ENCODE data around the gene ABHD12B. TPM values are rescaled to one million over a fixed set of nuclear protein-coding genes. Genes with fewer than 3 reads are reported as not detected.

ABHD12B gene
- total and polyA plus RNA-seq, 2 donors (not counting 3 experiments of a cell fraction or from before 2014, with no cell fraction given), result not detected

GRCh38 chr14:50904719-50905118 is 32.9 kb downstream of the ABHD12B start:
- no peaks in the 10 kb centered on the region for H3K79me2 ChIP-seq (ENCODE audit: control insufficient read depth, insufficient read depth, low read length)
- POLR2A ChIA-PET, result no interaction called here
- CTCF ChIA-PET, result no interaction called here
- no TSS peak for BruUV-seq (replicated peaks)
- H2AFZ ChIP-seq (ENCODE audit: low read depth, low read length), result no peak overlapping the region
- TF ChIP-seq MYC (IDR thresholded peaks at IDR 0.05; ENCODE audit: low read depth, low read length) (no peak), JUN (IDR thresholded peaks at IDR 0.05; ENCODE audit: borderline replicate concordance, insufficient read depth, insufficient read length, low read depth) (no peak), POLR2A (IDR thresholded peaks at IDR 0.05; ENCODE audit: low read depth, low read length) (no peak), MAX (IDR thresholded peaks at IDR 0.05; ENCODE audit: insufficient read depth, insufficient read length) (no peak), POLR2AphosphoS5 (IDR thresholded peaks at IDR 0.05; ENCODE audit: insufficient read depth, low read depth, low read length) (no peak), GATA2 (IDR thresholded peaks at IDR 0.05; ENCODE audit: insufficient read depth, insufficient read length, low read depth, low read length) (no peak), CTCF (IDR thresholded peaks at IDR 0.05; ENCODE audit: extremely low read depth in 1 of 2, insufficient read depth in 1 of 2, low read depth in 1 of 2, low read length in 2 of 2) (no peak), FOS (IDR thresholded peaks at IDR 0.05; ENCODE audit: borderline replicate concordance, insufficient read depth, low read length) (no peak), EZH2 (IDR thresholded peaks at IDR 0.05; ENCODE audit: borderline replicate concordance, low read depth, low read length, severe bottlenecking) (no peak)
- dilution Hi-C loops (cut with MboI; ENCODE audit: extremely low pct_ligation_motif_present, low sequenced_read_pairs) (no loop called here), intact Hi-C loops (cut with micrococcal nuclease) (no loop called here)
- H4K20me1 ChIP-seq (replicated peaks; ENCODE audit: control insufficient read depth, extremely low read depth, insufficient read depth, low read length), result no peaks in the 10 kb centered on the region
- H3K27ac ChIP-seq (ENCODE audit: insufficient read depth, low read depth, low read length), result no peak overlapping the region
- no peak overlapping the region for H3K9ac ChIP-seq (replicated peaks; ENCODE audit: extremely low read depth, insufficient read depth, low read length)
- DNase-seq (ENCODE audit: low read depth, low spot score) (no peak), FAIRE-seq (no peak)
- H3K9me3 ChIP-seq (replicated peaks; ENCODE audit: control insufficient read depth, insufficient read depth, low read length), result no peaks in the 10 kb centered on the region
- H3K4me2 ChIP-seq (ENCODE audit: insufficient read depth, low read length), result no peak overlapping the region
- H3K36me3 ChIP-seq (ENCODE audit: control insufficient read depth in 2 of 2, extremely low read depth in 1 of 2, insufficient read depth in 2 of 2, low read length in 2 of 2), result no peaks in the 10 kb centered on the region
- H3K4me1 ChIP-seq (ENCODE audit: control insufficient read depth, extremely low read depth, insufficient read depth, low read length), result no peaks in the 10 kb centered on the region
- H3K9me1 ChIP-seq (replicated peaks; ENCODE audit: control insufficient read depth, extremely low read depth, insufficient read depth, low read length), result no peaks in the 10 kb centered on the region
- no peak overlapping the region for H3K4me3 ChIP-seq (replicated peaks in 1 of 3; ENCODE audit: insufficient read depth in 1 of 3, low read depth in 1 of 3, low read length in 3 of 3)
- no peaks in the 10 kb centered on the region for H3K27me3 ChIP-seq (ENCODE audit: control insufficient read depth in 2 of 2, insufficient read depth in 2 of 2, low read length in 2 of 2)
